ENCODE data around the gene KIF17. TPM values are rescaled to one million over a fixed set of nuclear protein-coding genes. Genes with fewer than 3 reads are reported as not detected.

KIF17 gene
- total RNA-seq, 1 experiment from 2014 or later, result 2.4 TPM

- Histone ChIP-seq H3K36me3 (ENCODE audit: control insufficient read depth in 1 of 2, insufficient read depth in 2 of 2, low read length in 2 of 2) (no peaks in the 10 kb centered on the region), H3K9ac (ENCODE audit: low read length) (no peak overlapping the region), H3K9me2 (ENCODE audit: insufficient read depth) (no peaks in the 10 kb centered on the region), H3K4me2 (ENCODE audit: low read length) (no peak overlapping the region), H3K9me3 (ENCODE audit: control insufficient read depth in 1 of 2, insufficient read depth in 1 of 2, low read depth in 1 of 2, low read length in 2 of 2) (no peaks in the 10 kb centered on the region), H2AFZ (ENCODE audit: low read depth, low read length, poor library complexity, severe bottlenecking) (no peak overlapping the region), H3K4me3 (replicated peaks in 1 of 2; ENCODE audit: low read depth in 1 of 2, low read length in 2 of 2) (no peak overlapping the region), H3K27ac (ENCODE audit: low read depth, low read length) (no peak overlapping the region), H3K79me2 (ENCODE audit: insufficient read depth, low read length) (no peaks in the 10 kb centered on the region), H3K27me3 (ENCODE audit: insufficient read depth, low read length) (no peaks in the 10 kb centered on the region), H4K20me1 (ENCODE audit: insufficient read depth) (no peaks in the 10 kb centered on the region), H3K4me1 (ENCODE audit: control insufficient read depth in 1 of 2, insufficient read depth in 2 of 2, low read length in 2 of 2) (peaks cover 25% of the 10 kb centered on the region in 2 experiments)
- no TSS peak for BruUV-seq (replicated peaks)
- ChIA-PET POLR2A (no interaction called here), CTCF (no interaction called here), RAD21 (ENCODE audit: low non-redundant PET in 1 of 2, low total read pairs in 2 of 2, uncharacterized antibody in 2 of 2, unreplicated experiment in 2 of 2) (no interaction called here)
- no peak for DNase-seq (ENCODE audit: low read depth, low spot score)
- intact Hi-C loops (cut with micrococcal nuclease), result no loop called here
- TF ChIP-seq EZH2 (IDR thresholded peaks at IDR 0.05) (no peak), FOSL1 (IDR thresholded peaks at IDR 0.05; ENCODE audit: low read depth) (no peak), CEBPB (IDR thresholded peaks at IDR 0.05; ENCODE audit: low read depth) (no peak), JUND (IDR thresholded peaks at IDR 0.05) (no peak), ZFX (IDR thresholded peaks at IDR 0.05) (no peak), POLR2AphosphoS5 (IDR thresholded peaks at IDR 0.05; ENCODE audit: low read depth, low read length) (no peak), MAX (IDR thresholded peaks at IDR 0.05) (no peak)
- no peak for ATAC-seq
Observed at GRCh38 chr1:20701847-20702246, 16.0 kb downstream of the KIF17 start.

- POLR2A ChIA-PET, result no interaction called here
Observed at GRCh38 chr1:20701446-20701845, 16.4 kb downstream of the KIF17 start.

More at GRCh38 chr1:20701446-20701845, 16.4 kb downstream of the KIF17 start:
- ATAC-seq, result no peak
- no peaks in the 10 kb centered on the region for H3K27me3 ChIP-seq (ENCODE audit: insufficient read depth, low read length)
- no peaks in the 10 kb centered on the region for H4K20me1 ChIP-seq (ENCODE audit: insufficient read depth)
- no peaks in the 10 kb centered on the region for H3K9me2 ChIP-seq (ENCODE audit: insufficient read depth)
- intact Hi-C loops (cut with micrococcal nuclease), result no loop called here
- no peaks in the 10 kb centered on the region for H3K9me3 ChIP-seq (ENCODE audit: control insufficient read depth in 1 of 2, insufficient read depth in 1 of 2, low read depth in 1 of 2, low read length in 2 of 2)
- no peak overlapping the region for H3K27ac ChIP-seq (ENCODE audit: low read depth, low read length)
- no peak overlapping the region for H3K4me3 ChIP-seq (replicated peaks in 1 of 2; ENCODE audit: low read depth in 1 of 2, low read length in 2 of 2)
- ChIA-PET CTCF (no interaction called here), RAD21 (ENCODE audit: low non-redundant PET in 1 of 2, low total read pairs in 2 of 2, uncharacterized antibody in 2 of 2, unreplicated experiment in 2 of 2) (no interaction called here)
- DNase-seq (ENCODE audit: low read depth, low spot score), result no peak
- H3K4me2 ChIP-seq (ENCODE audit: low read length), result no peak overlapping the region
- peaks cover 25 to 29% of the 10 kb centered on the region in 2 experiments for H3K4me1 ChIP-seq (ENCODE audit: control insufficient read depth in 1 of 2, insufficient read depth in 2 of 2, low read length in 2 of 2)
- H3K9ac ChIP-seq (ENCODE audit: low read length), result no peak overlapping the region
- TF ChIP-seq EZH2 (IDR thresholded peaks at IDR 0.05), result no peak
- TF ChIP-seq REST (IDR thresholded peaks at IDR 0.05; ENCODE audit: low read depth), result no peak
- TF ChIP-seq SP1 (IDR thresholded peaks at IDR 0.05; ENCODE audit: low read depth), result no peak
- no peak for TF ChIP-seq ZFX (IDR thresholded peaks at IDR 0.05)
- TF ChIP-seq SIN3A (IDR thresholded peaks at IDR 0.05; ENCODE audit: low read depth), result no peak
- TF ChIP-seq JUND (IDR thresholded peaks at IDR 0.05), result no peak
- no peak for TF ChIP-seq EZH2phosphoT487 (IDR thresholded peaks at IDR 0.05; ENCODE audit: borderline replicate concordance)
- no peak for TF ChIP-seq CBX3 (IDR thresholded peaks at IDR 0.05; ENCODE audit: low read depth)
- no peak for TF ChIP-seq YY1 (IDR thresholded peaks at IDR 0.05; ENCODE audit: extremely low read depth, insufficient replicate concordance, low read depth, low read length)
- TF ChIP-seq POLR2AphosphoS5 (IDR thresholded peaks at IDR 0.05; ENCODE audit: low read depth, low read length), result no peak
- TF ChIP-seq EGR1 (IDR thresholded peaks at IDR 0.05; ENCODE audit: low read depth), result no peak
- no TSS peak for BruUV-seq (replicated peaks)
- H3K79me2 ChIP-seq (ENCODE audit: insufficient read depth, low read length), result no peaks in the 10 kb centered on the region
- H3K36me3 ChIP-seq (ENCODE audit: control insufficient read depth in 1 of 2, insufficient read depth in 2 of 2, low read length in 2 of 2), result no peaks in the 10 kb centered on the region
- H2AFZ ChIP-seq (ENCODE audit: low read depth, low read length, poor library complexity, severe bottlenecking), result no peak overlapping the region

Measured in HCT116 (cell line).